ENCODE results near the gene LZTR1. TPM values are rescaled to one million over a fixed set of nuclear protein-coding genes. Genes with fewer than 3 reads are reported as not detected.
"Not testable (repeated sequence)": the region's sequence is repeated elsewhere in the genome, so short reads cannot be mapped to it uniquely, and the experiment has no call there.

The LZTR1 gene
- total and polyA plus RNA-seq, 10 donors, result 21.9 to 76.2 (median 54.2) TPM

DNA sequence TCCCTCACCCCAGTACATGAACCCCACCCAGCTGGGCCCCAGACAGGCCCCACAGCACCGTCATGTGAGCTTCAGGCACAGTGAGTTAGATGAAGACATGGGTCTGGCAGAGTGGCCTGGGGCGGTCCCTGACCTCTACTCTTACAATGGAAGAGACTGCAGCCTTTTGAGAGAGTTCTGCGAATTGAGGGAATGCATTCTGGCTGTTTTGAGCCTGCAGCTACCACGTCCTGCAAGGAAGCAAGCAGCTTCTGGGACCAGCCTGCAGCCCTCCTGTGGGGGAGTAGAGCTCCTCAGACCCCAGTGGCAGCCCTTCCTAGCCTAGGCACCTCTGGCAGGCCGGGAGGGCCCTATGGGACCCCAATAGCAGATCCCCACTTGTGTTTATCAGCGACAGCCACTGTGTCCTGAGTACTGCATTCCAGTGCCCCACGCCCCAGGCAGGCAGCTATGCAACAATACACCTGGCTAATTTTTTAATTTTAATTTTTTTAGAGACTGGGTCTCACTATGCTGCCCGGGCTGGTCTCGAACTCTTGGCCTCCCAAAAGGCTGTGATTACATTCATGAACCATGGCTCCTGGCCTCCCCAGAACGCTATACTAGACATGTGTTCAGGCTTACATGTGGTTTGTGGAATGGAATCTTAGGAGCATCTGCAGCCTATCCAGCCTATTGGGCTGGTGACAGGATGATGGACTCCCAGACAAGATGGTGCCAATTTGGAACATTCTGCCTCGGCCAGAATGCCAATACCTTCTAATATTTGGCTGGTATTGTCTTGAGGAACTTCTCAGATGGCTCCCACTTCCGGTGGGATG, 51.0 kb downstream of the LZTR1 start:
- H3K36me3 ChIP-seq, result no peaks in the 10 kb centered on the region
- no peaks in the 10 kb centered on the region for H3K9me3 ChIP-seq
- TF ChIP-seq POLR2AphosphoS5 (IDR thresholded peaks at IDR 0.05) (no peak), POLR2A (IDR thresholded peaks at IDR 0.05) (no peak)
- TF ChIP-seq, protein P1, sequence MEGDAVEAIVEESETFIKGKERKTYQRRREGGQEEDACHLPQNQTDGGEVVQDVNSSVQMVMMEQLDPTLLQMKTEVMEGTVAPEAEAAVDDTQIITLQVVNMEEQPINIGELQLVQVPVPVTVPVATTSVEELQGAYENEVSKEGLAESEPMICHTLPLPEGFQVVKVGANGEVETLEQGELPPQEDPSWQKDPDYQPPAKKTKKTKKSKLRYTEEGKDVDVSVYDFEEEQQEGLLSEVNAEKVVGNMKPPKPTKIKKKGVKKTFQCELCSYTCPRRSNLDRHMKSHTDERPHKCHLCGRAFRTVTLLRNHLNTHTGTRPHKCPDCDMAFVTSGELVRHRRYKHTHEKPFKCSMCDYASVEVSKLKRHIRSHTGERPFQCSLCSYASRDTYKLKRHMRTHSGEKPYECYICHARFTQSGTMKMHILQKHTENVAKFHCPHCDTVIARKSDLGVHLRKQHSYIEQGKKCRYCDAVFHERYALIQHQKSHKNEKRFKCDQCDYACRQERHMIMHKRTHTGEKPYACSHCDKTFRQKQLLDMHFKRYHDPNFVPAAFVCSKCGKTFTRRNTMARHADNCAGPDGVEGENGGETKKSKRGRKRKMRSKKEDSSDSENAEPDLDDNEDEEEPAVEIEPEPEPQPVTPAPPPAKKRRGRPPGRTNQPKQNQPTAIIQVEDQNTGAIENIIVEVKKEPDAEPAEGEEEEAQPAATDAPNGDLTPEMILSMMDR (IDR thresholded peaks at IDR 0.05 in 8 of 11, conservative IDR thresholded peaks at IDR 0.05 in 3 of 11), result no peak
- H3K27ac ChIP-seq, result peak overlapping the region in 2 of 8 donors; percentile 3
- no peak for DNase-seq
- peaks cover 0 to 49% (median 15%) of the 10 kb centered on the region in 7 donors for H3K27me3 ChIP-seq (replicated peaks in 1 of 7)
- 83 to 87% (median 85%) methylated on average over 11 to 12 of the region's 12 CpGs for WGBS, 5 donors
- intact Hi-C loops (cut with DNase I; ENCODE audit: low total_unique reads), result no loop called here
- H3K4me3 ChIP-seq, result peak overlapping the region in 2 of 8 donors; percentile 40 to 62
- peaks cover 4 to 20% (median 10%) of the 10 kb centered on the region in 6 donors for H3K4me1 ChIP-seq

DNA sequence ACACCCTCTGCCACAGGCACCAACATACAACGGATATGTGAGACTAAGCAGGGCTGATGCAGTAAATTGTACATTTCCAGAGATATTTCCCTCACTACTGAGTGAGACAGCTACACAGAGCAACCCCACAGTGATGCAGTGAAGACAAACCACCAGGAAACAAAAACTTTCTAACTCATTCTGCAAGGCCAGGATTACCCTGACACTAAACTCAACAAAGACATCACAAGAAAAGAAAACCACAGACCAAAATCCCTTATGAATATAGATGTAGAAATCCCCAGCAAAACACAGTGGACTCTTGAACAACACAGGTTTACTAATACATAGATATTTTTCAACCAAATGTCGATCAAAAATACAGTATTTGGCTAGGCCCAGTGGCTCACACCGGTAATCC, 51.8 kb downstream of the LZTR1 start:
- Histone ChIP-seq H3K4me1 (peaks cover 4 to 20% (median 10%) of the 10 kb centered on the region in 6 donors), H3K9me3 (no peaks in the 10 kb centered on the region), H3K27me3 (replicated peaks in 1 of 7) (peaks cover 0 to 48% (median 15%) of the 10 kb centered on the region in 7 donors), H3K36me3 (no peaks in the 10 kb centered on the region), H3K4me3 (no peak overlapping the region), H3K27ac (no peak overlapping the region)
- no peak for DNase-seq
- intact Hi-C loops (cut with DNase I; ENCODE audit: low total_unique reads), result no loop called here
- 65 to 88% (median 82%) methylated on average over 3 of the region's 3 CpGs for WGBS, 5 donors
- TF ChIP-seq, protein P1 (IDR thresholded peaks at IDR 0.05 in 8 of 11, conservative IDR thresholded peaks at IDR 0.05 in 3 of 11), result no peak
- TF ChIP-seq POLR2A (IDR thresholded peaks at IDR 0.05), result no peak
- no peak for TF ChIP-seq POLR2AphosphoS5 (IDR thresholded peaks at IDR 0.05)

DNA sequence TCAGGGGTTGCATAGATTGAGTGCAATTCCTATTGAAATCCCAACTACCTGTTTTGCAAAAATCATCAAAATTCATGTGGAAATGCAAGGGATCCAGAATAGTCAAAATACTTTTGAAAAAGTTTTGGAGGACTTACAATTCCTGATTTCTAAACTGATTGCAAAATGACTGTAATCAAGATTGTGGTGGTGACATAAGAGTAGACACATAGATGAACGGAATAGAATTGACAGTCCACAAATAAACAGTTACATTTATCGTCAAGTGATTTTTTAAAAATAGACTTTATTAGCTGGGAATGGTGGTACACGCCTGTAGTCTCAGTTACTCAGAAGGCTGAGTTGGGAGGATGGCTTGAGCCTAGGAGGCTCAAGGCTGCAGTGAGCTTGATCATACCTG, 52.9 kb downstream of the LZTR1 start:
- Histone ChIP-seq H3K27ac (no peak overlapping the region), H3K4me3 (no peak overlapping the region), H3K36me3 (no peaks in the 10 kb centered on the region), H3K27me3 (replicated peaks in 1 of 7) (peaks cover 0 to 37% (median 15%) of the 10 kb centered on the region in 7 donors), H3K9me3 (no peaks in the 10 kb centered on the region), H3K4me1 (peaks cover 4 to 20% (median 10%) of the 10 kb centered on the region in 6 donors)
- no peak for DNase-seq
- intact Hi-C loops (cut with DNase I; ENCODE audit: low total_unique reads), result no loop called here
- no peak for TF ChIP-seq POLR2AphosphoS5 (IDR thresholded peaks at IDR 0.05)
- TF ChIP-seq, protein P1 (IDR thresholded peaks at IDR 0.05 in 8 of 11, conservative IDR thresholded peaks at IDR 0.05 in 3 of 11), result no peak
- no peak for TF ChIP-seq POLR2A (IDR thresholded peaks at IDR 0.05)
- 84 to 94% (median 89%) methylated on average over 3 of the region's 3 CpGs for WGBS, 5 donors

DNA sequence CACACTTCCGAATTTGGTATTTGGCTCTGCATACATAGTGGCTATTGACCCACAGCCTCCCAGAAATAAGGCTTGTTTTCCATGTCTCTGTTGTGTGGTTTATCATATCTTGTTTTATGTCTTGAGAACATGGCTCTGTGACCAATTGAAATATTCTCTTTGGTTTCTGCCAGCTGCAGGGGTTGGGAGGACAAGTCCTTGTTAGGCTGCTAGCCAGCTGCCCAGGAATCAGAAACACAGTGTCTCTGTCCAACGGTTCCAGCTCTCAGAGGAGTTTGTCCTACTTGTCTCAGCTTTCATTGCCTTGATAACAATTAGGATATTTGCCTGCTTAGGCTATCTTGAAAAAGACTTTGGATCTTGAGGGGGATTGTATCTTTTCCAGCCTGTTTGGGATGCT, 56.3 kb downstream of the LZTR1 start:
- peak overlapping the region in 7 of 8 donors; percentile 20 to 74 (median 59) for H3K27ac ChIP-seq
- 45 to 77% (median 64%) methylated on average over 2 of the region's 2 CpGs for WGBS, 5 donors
- H3K4me1 ChIP-seq, result peaks cover 0 to 6% (median 2%) of the 10 kb centered on the region in 6 donors
- H3K4me3 ChIP-seq, result no peak overlapping the region
- H3K9me3 ChIP-seq, result no peaks in the 10 kb centered on the region
- intact Hi-C loops (cut with DNase I; ENCODE audit: low total_unique reads), result no loop called here
- DNase-seq, result peak; percentile 27
- TF ChIP-seq POLR2A (IDR thresholded peaks at IDR 0.05), result no peak
- TF ChIP-seq, protein P1 (IDR thresholded peaks at IDR 0.05 in 8 of 11, conservative IDR thresholded peaks at IDR 0.05 in 3 of 11), result no peak
- TF ChIP-seq POLR2AphosphoS5 (IDR thresholded peaks at IDR 0.05), result no peak
- H3K27me3 ChIP-seq (replicated peaks in 1 of 7), result peaks cover 0 to 11% (median 0%) of the 10 kb centered on the region in 7 donors
- no peaks in the 10 kb centered on the region for H3K36me3 ChIP-seq

DNA sequence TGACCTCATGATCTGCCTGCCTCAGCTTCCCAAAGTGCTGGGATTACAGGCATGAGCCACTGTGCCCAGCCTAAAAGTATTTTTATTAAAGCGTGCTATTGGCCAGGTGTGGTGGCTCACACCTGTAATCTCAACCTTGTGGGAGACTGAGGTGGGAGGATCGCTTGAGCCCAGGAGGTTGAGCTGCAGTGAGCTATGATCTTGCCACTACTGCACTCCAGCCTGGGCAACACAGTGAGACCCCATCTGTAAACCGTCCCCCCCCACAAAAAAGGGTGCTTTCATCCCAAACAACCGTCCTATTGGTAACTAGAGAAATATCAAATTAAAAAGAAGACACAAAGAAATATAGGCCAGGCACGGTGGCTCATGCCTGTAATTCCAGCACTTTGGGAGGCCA, 57.1 kb downstream of the LZTR1 start:
- H3K9me3 ChIP-seq; intact Hi-C loops (cut with DNase I; ENCODE audit: low total_unique reads); H3K36me3 ChIP-seq; H3K4me3 ChIP-seq: not testable (repeated sequence)
- Histone ChIP-seq H3K27ac (peak overlapping the region in 6 of 8 donors; percentile 20 to 74 (median 62)), H3K27me3 (replicated peaks in 1 of 7) (peaks cover 0 to 15% (median 0%) of the 10 kb centered on the region in 7 donors), H3K4me1 (peaks cover 0 to 13% (median 10%) of the 10 kb centered on the region in 6 donors)
- WGBS, 5 donors, result 89 to 93% (median 90%) methylated on average over 5 of the region's 5 CpGs
- peak; percentile 6 for DNase-seq

Measured in spleen (tissue), 11 donors.